ENCODE measurements around the gene C17orf107.
A peak's percentile ranks its signal among the peaks of the same experiment; 100 is the strongest.

C17orf107 gene

DNA sequence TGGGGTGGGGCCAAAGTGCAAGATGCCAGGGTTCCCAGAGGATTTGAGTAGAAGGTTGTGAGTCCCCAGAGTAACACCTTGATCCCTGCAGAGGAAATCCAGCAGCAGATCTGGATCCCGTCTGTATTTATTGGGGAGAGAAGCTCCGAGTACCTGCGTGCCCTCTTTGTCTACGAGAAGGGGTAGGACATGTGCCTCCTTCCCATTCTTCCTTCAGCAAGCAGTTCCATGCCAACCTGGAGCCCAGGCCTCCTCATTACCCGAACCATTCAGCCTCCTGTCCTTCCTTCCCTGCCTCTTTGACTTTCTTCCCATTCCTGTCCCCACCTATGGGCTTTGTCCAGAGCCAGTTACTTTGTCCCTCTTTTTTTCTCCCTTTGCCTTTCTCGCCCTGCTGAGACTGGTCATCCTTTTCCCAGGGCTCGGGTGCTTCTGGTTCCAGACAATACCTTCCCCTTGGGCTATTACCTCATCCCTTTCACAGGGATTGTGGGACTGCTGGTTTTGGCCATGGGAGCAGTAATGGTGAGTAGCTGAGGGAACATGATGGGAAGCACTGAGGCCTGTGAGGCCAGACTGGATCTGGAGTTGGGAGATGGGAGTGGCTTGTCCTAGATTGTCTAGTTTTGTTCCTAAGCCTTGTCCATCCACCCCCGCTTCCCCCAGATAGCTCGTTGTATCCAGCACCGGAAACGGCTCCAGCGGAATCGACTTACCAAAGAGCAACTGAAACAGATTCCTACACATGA, 43.6 kb downstream of the C17orf107 start:
- no peak for TF ChIP-seq ZNF274 (IDR thresholded peaks at IDR 0.05; ENCODE audit: low read depth, low read length)
- H3K4me3 ChIP-seq (ENCODE audit: low read length): no peak overlapping the region

GRCh38 chr17:4944163-4944553, 44.8 kb downstream of the C17orf107 start:
- TF ChIP-seq ZNF274 (IDR thresholded peaks at IDR 0.05; ENCODE audit: low read depth, low read length): no peak
- H3K4me3 ChIP-seq (ENCODE audit: low read length): peak overlapping the region; percentile 95; the same call in 1 of the 2 replicates

GRCh38 chr17:4944554-4945175, 45.3 kb downstream of the C17orf107 start:
- H3K4me3 ChIP-seq (ENCODE audit: low read length): peak overlapping the region; percentile 95; the same call in 1 of the 2 replicates
- TF ChIP-seq ZNF274 (IDR thresholded peaks at IDR 0.05; ENCODE audit: low read depth, low read length): no peak

DNA sequence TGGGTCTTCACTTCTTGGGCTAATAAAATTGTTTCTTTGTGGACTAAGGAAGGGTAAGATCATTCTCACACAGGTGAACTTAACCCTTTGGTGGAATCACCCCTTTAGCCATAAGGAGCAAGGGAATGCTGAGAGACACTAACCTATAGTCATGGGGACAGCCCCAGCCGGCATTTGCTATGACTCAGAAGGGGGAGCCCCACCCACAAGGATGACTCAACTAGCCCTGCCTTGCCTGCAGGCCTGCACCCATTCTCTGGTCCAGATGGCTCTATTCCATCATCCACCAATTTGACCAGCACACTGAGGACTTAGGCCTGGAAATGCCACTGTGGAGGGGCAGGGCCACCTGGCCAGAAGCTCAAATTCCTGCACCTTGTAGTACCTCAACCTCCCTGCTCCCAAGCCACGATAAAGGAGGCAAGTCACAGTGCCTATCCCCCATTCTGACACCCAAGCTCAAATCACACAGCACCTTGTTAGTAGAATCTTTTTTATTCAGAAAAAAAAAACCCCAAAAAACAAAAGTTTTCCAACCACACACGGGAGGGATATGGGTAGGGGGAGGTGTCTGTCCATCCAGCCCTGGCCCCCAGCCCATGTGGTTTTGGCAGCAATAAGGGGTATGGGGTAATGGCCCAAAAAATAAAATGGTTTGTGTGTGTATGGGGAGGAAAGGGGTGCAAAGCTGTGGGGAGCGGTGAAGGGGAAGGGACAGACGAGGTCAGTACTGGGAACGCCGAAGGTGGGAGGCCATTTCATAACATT, 46.0 kb downstream of the C17orf107 start:
- peak overlapping the region; percentile 95 for H3K4me3 ChIP-seq (ENCODE audit: low read length)
- no peak for TF ChIP-seq ZNF274 (IDR thresholded peaks at IDR 0.05; ENCODE audit: low read depth, low read length)

- TF ChIP-seq ZNF274 (IDR thresholded peaks at IDR 0.05; ENCODE audit: low read depth, low read length): no peak
- peak overlapping the region; percentile 95 for H3K4me3 ChIP-seq (ENCODE audit: low read length)
Observed at GRCh38 chr17:4945944-4946280, 46.6 kb downstream of the C17orf107 start.

DNA sequence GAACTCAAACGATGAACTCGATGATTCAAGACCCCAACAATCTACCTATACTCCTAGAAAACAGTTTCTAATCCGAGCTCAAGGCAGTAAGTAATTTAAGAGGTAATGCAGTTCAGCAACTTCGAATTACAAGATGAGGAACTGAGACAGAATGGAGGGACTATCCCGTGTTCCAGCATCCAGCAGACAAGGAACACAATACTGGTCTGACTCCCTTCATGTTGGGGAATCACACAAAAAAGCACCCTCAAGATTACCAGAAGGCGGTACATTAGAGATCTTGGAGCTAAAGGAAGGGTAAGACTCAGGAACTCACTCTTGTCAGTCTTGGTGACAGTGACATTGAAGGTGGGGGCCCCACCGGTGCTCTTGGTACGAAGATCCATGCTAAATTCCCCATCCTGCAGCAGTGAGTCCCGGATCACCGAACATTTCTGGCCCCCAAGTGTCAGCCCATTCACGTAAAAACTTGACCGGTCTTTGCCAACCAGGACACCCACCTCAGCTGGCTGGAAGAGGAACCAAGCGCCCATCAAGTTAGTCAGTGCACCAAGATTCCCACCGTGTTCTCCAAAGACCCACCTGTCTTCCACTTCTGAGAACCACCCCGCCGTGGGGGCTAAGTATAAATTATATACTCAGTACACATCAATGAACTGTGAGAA, 47.1 kb downstream of the C17orf107 start:
- H3K4me3 ChIP-seq (ENCODE audit: low read length): peak overlapping the region; percentile 95
- TF ChIP-seq ZNF274 (IDR thresholded peaks at IDR 0.05; ENCODE audit: low read depth, low read length): no peak

DNA sequence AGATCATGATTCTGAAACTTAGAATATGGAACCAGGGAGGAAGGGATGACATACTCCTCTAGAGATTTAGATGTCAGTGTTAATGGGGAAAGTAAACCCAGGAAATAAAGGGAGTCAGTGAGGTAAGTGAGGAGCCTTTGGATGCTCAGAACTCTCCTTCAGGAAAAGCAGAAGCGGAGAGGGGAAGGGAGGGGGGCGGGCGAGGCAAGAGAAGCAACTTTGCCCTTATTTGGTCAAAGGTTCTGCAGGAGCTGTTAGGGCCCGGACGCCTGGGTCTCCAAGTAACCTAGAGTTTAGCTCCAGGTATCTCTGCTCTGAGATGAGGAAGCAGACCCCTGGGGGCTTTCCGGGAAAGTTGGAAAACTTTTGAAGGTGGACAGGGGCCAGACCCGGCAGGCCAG, 47.7 kb downstream of the C17orf107 start:
- TF ChIP-seq ZNF274 (IDR thresholded peaks at IDR 0.05; ENCODE audit: low read depth, low read length): no peak
- peak overlapping the region; percentile 95 for H3K4me3 ChIP-seq (ENCODE audit: low read length)

DNA sequence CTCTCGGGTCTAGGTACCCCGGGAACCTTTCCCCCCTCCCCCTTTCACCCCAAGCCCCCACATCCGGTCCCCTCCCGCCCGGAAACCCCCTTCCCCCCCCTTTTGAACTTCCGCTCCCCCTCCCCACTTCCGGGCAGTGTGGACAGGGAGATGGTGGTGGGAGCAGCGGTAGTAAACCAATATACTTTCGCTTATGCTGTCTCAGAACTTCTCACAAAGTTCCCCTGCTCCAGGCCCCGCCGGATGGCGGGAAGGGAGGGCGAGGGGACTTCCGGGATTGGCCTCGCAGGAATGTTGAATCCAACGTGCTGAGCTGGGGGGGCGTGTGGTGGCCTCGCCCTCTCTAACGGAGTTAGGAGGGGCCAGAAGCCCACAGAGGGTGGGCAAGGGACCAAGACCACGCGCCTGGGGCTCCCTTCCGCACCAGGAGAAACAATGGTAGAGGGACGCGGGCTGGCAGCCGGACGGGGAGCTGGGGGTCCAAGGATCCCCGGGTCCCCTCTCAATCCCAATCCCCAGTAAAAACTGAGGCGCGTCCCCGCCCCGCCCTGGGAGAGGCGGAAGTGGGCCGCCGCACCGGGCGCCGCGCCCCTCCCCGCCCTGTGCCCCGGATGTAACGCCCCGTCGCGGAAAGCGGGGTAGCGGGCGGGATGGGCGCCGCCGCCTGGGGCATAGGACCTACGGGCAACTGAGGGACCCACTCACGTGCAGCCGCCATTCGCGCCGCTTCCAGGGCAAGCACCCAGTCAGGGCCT, 48.3 kb downstream of the C17orf107 start:
- TF ChIP-seq ZNF274 (IDR thresholded peaks at IDR 0.05; ENCODE audit: low read depth, low read length): no peak
- peak overlapping the region; percentile 95 for H3K4me3 ChIP-seq (ENCODE audit: low read length)

GRCh38 chr17:4948166-4948930, 49.0 kb downstream of the C17orf107 start, which contains the start of gene PFN1:
TSS of gene PFN1 (minus strand) at chr17:4948530. CDS start at chr17:4948394, 136 bp downstream.
- H3K4me3 ChIP-seq (ENCODE audit: low read length): peak within 1 kb of the TSS; percentile 95
- TF ChIP-seq ZNF274 (IDR thresholded peaks at IDR 0.05; ENCODE audit: low read depth, low read length): no peak

- TF ChIP-seq ZNF274 (IDR thresholded peaks at IDR 0.05; ENCODE audit: low read depth, low read length): no peak
- peak overlapping the region; percentile 68 for H3K4me3 ChIP-seq (ENCODE audit: low read length)
Observed at GRCh38 chr17:4948931-4949320, 49.6 kb downstream of the C17orf107 start.

GRCh38 chr17:4949321-4950074, 50.2 kb downstream of the C17orf107 start:
- peak overlapping the region; percentile 68 for H3K4me3 ChIP-seq (ENCODE audit: low read length)
- no peak for TF ChIP-seq ZNF274 (IDR thresholded peaks at IDR 0.05; ENCODE audit: low read depth, low read length)

DNA sequence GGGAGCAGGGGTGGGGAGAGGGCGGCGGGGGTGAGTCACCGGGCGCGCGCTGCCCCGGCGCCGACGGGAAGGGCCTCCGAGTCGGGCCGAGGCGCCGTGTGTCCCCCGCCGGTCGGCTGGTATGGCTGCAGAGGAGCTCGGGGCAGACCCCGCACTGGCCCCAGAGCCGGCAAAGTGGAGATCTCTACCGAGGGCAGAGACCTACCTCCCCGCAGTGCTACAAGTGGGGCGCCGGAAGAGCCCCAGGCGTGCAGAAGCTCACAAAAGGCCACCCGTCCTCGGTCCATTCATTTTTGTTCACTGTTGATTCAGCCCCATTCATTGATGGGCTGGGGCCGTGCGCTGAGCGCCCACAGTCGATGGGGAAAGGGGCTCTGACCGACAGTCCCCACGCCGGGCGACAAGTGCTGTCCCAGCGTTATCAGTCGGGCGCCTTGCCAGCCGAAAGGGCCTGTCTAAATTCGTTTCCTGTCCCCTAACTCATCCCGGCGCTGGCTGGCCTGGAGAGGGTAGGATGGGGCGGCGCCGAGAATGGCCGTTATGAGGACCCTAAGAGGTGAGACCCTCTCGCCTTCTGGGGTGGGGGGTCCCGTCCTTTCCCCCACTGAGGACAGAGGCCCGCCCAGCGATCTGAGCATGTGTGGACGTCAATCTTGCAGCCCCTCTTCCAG, 50.9 kb downstream of the C17orf107 start:
- peak overlapping the region; percentile 58; the same call in 1 of the 2 replicates for H3K4me3 ChIP-seq (ENCODE audit: low read length)
- no peak for TF ChIP-seq ZNF274 (IDR thresholded peaks at IDR 0.05; ENCODE audit: low read depth, low read length)

All from GM08714 (cell line).